ENCODE data around the gene DTNA.
"Not testable (repeated sequence)": the region's sequence is repeated elsewhere in the genome, so short reads cannot be mapped to it uniquely, and the experiment has no call there.

The DTNA gene

GRCh38 chr18:34725737-34726136 is 15.6 kb downstream of the DTNA start:
- not testable (repeated sequence) for DNase-seq

GRCh38 chr18:34726286-34727004 is 16.3 kb downstream of the DTNA start:
- DNase-seq, result no peak

GRCh38 chr18:34729264-34729663 is 19.2 kb downstream of the DTNA start:
- no peak for DNase-seq

GRCh38 chr18:34729740-34730355 is 19.8 kb downstream of the DTNA start:
- peak in 1 of 14 donors; percentile 14 for DNase-seq

GRCh38 chr18:34730774-34731173 is 20.7 kb downstream of the DTNA start:
- no peak for DNase-seq

GRCh38 chr18:34734056-34734455 is 24.0 kb downstream of the DTNA start:
- no peak for DNase-seq

- not testable (repeated sequence) for DNase-seq
Observed at GRCh38 chr18:34734526-34734925, 24.4 kb downstream of the DTNA start.

- DNase-seq, result no peak
Observed at GRCh38 chr18:34738175-34738894, 28.2 kb downstream of the DTNA start.

GRCh38 chr18:34740101-34740500 is 30.0 kb downstream of the DTNA start:
- DNase-seq, result no peak

GRCh38 chr18:34740724-34741123 is 30.6 kb downstream of the DTNA start:
- no peak for DNase-seq

GRCh38 chr18:34741401-34741800 is 31.3 kb downstream of the DTNA start:
- no peak for DNase-seq

- DNase-seq, result peak in 4 of 14 donors; percentile 19 to 48 (median 38)
Observed at GRCh38 chr18:34742891-34743341, 32.8 kb downstream of the DTNA start.

GRCh38 chr18:34744569-34744968 is 34.5 kb downstream of the DTNA start:
- no peak for DNase-seq

GRCh38 chr18:34746614-34747013 is 36.5 kb downstream of the DTNA start:
- DNase-seq, result no peak

GRCh38 chr18:34749721-34750120 is 39.6 kb downstream of the DTNA start:
- DNase-seq, result no peak

GRCh38 chr18:34752056-34752455 is 42.0 kb downstream of the DTNA start:
- DNase-seq, result no peak

- no peak for DNase-seq
Observed at GRCh38 chr18:34754300-34754699, 44.2 kb downstream of the DTNA start.

GRCh38 chr18:34757666-34758065 is 47.6 kb downstream of the DTNA start:
- DNase-seq, result no peak

- no peak for DNase-seq
Observed at GRCh38 chr18:34758378-34758948, 48.4 kb downstream of the DTNA start.

GRCh38 chr18:34760444-34760843 is 50.3 kb downstream of the DTNA start:
- DNase-seq, result peak in 3 of 14 donors; percentile 4 to 34 (median 21)

- DNase-seq, result no peak
Observed at GRCh38 chr18:34764451-34764850, 54.4 kb downstream of the DTNA start.

- no peak for DNase-seq
Observed at GRCh38 chr18:34767601-34768027, 57.5 kb downstream of the DTNA start.

GRCh38 chr18:34771958-34772357 is 61.9 kb downstream of the DTNA start:
- DNase-seq, result no peak

Data from C1 segment of cervical spinal cord (tissue), 14 donors.